Gastrocnemius medialis (tissue), 4 donors: ENCODE measurements around the gene ATF7IP. TPM values are rescaled to one million over a fixed set of nuclear protein-coding genes. Genes with fewer than 3 reads are reported as not detected.
"Not testable (repeated sequence)": the region's sequence is repeated elsewhere in the genome, so short reads cannot be mapped to it uniquely, and the experiment has no call there.

Source experiments
- ATAC-seq, 2 donors: fragments of 150-250 bp; one replicate each; pipeline ENCODE4 v1.9.1; 2016
- DNase-seq, 2 donors: peaks; one replicate each; pipeline ENCODE4 v3.0.0-alpha.2; 2019
- H3K27ac ChIP-seq, 4 donors: fragments of 200-600 bp; sonication (generic); 1 replicate in 1 of 4; 2 replicates in 3 of 4; pipeline ENCODE4 v1.5.1; 2016 to 2018; ENCODE audit warnings: mild to moderate bottlenecking in 2 of 4, moderate library complexity in 1 of 4
- H3K27me3 ChIP-seq, 3 donors: fragments of 200-600 bp; sonication (generic) in 2 of 3; 1 replicate in 1 of 3; 2 replicates in 2 of 3; pipeline versions ENCODE4 v1.5.1 to v1.6.0; 2016 to 2019; ENCODE audit warnings: mild to moderate bottlenecking in 1 of 3, moderate library complexity in 1 of 3
- H3K36me3 ChIP-seq, 2 donors: fragments of 200-600 bp; sonication (generic) in 1 of 2; one replicate each; pipeline ENCODE4 v1.5.1; 2017 to 2018
- H3K4me1 ChIP-seq, 2 donors: fragments of 200-600 bp; sonication (generic) in 1 of 2; one replicate each; pipeline ENCODE4 v1.5.1; 2016 to 2017; ENCODE audit warnings: mild to moderate bottlenecking in 2 of 2
- H3K4me3 ChIP-seq, 4 donors: fragments of 200-600 bp; sonication (generic) in 3 of 4; 1 replicate in 1 of 4; 2 replicates in 3 of 4; pipeline ENCODE4 v1.5.1; 2016 to 2019; ENCODE audit warnings: mild to moderate bottlenecking in 2 of 4
- H3K9me3 ChIP-seq, 3 donors: fragments of 200-600 bp; sonication (generic) in 2 of 3; 1 replicate in 1 of 3; 2 replicates in 2 of 3; pipeline ENCODE4 v1.5.1; 2016 to 2019
- CTCF ChIP-seq, 5 experiments: fragments of 450-650 bp in 3 of 5; fragments of 200-600 bp in 2 of 5; sonication (generic) in 2 of 5; IDR thresholded peaks in 4 of 5; conservative IDR thresholded peaks in 1 of 5; 1 replicate in 4 of 5; 2 replicates in 1 of 5; pipeline ENCODE4 v1.5.1; 2016 to 2019; ENCODE audit warnings: antibody characterized with exemption in 5 of 5, mild to moderate bottlenecking in 3 of 5, moderate library complexity in 3 of 5
- POLR2A ChIP-seq, 2 donors: fragments of 450-650 bp; IDR thresholded peaks; one replicate each; pipeline ENCODE4 v1.6.1; 2017; ENCODE audit warnings: antibody characterized with exemption in 2 of 2, mild to moderate bottlenecking in 2 of 2, moderate library complexity in 2 of 2
- in situ Hi-C, 4 donors: fragments of 200-750 bp; cut with MboI; loops; one replicate each; pipeline versions ENCODE4 v1.15.0 to v1.8.0; 2017; ENCODE audit warnings: low sequenced_read_pairs in 4 of 4
- intact Hi-C: fragments of 100-400 bp; cut with DNase I; formaldehyde crosslinking; loops from one replicate; pipeline ENCODE4 v1.15.1; 2023; ENCODE audit warnings: low total_unique reads
- total RNA-seq, 4 donors: library from RNA; depleted of rRNA; stranded (reverse); fragments of >200 nt; gene quantifications; one replicate each; pipeline versions ENCODE4 v1.1.0 to v1.2.3, GENCODE V29; 2016

The ATF7IP gene
- total RNA-seq, 4 donors from 2014 or later = 15.9 to 42.2 (median 30.7) TPM

- in situ Hi-C loops = loop anchor here in 1 of 4 donors (25.0 kb wide), 1 partner anchor 1391 kb away; the partner anchor contains the start of gene EPS8
- TF ChIP-seq CTCF (IDR thresholded peaks at IDR 0.05 in 4 of 5, conservative IDR thresholded peaks at IDR 0.05 in 1 of 5) (no peak), POLR2A (IDR thresholded peaks at IDR 0.05) (no peak)
- ATAC-seq (no peak), DNase-seq (no peak)
- Histone ChIP-seq H3K27me3 (no peaks in the 10 kb centered on the region), H3K9me3 (no peaks in the 10 kb centered on the region), H3K36me3 (no peaks in the 10 kb centered on the region), H3K27ac (peak overlapping the region in 1 of 4 donors; percentile 69), H3K4me1 (peaks cover 21 to 32% of the 10 kb centered on the region in 2 donors), H3K4me3 (no peak overlapping the region)
- intact Hi-C loops = no loop called here
These were observed 30.6 kb downstream of the ATF7IP start for GRCh38 chr12:14396071-14396470.

DNA sequence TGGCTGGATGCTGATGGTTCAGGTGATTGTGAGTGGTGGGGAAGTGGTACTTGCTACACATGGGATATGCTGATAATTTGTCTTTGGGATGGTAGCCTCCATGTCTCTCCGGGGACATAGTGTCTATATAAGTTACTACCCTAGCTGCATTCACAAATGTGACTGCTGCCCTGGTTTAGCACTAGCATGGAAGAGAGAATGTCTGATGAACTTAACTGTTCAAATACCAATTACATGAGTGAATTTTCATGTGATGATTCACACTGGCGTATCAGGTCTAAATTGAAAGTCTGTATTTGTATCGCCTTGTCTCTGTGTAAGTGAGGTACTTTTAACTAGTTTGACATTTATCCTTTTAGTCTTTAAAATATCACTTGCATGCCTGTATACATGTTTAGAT is 34.4 kb downstream of the ATF7IP start:
- Histone ChIP-seq H3K36me3 (no peaks in the 10 kb centered on the region), H3K9me3 (no peaks in the 10 kb centered on the region), H3K4me1 (peaks cover 22 to 25% of the 10 kb centered on the region in 2 donors), H3K27ac (no peak overlapping the region), H3K27me3 (no peaks in the 10 kb centered on the region), H3K4me3 (no peak overlapping the region)
- intact Hi-C loops (no loop called here), in situ Hi-C loops (loop anchor here in 1 of 4 donors (25.0 kb wide), 1 partner anchor 1387 kb away; the partner anchor contains the start of gene EPS8)
- DNase-seq (no peak), ATAC-seq (no peak)
- no peak for TF ChIP-seq CTCF (IDR thresholded peaks at IDR 0.05 in 4 of 5, conservative IDR thresholded peaks at IDR 0.05 in 1 of 5)
- TF ChIP-seq POLR2A (IDR thresholded peaks at IDR 0.05) = no peak

GRCh38 chr12:14400599-14400998 is 35.1 kb downstream of the ATF7IP start:
- Histone ChIP-seq H3K9me3 (no peaks in the 10 kb centered on the region), H3K27me3 (no peaks in the 10 kb centered on the region), H3K4me1 (peaks cover 19 to 20% of the 10 kb centered on the region in 2 donors), H3K4me3 (no peak overlapping the region), H3K27ac (no peak overlapping the region), H3K36me3 (no peaks in the 10 kb centered on the region)
- DNase-seq = no peak
- in situ Hi-C loops = no loop called here
- ATAC-seq = no peak
- TF ChIP-seq CTCF (IDR thresholded peaks at IDR 0.05 in 4 of 5, conservative IDR thresholded peaks at IDR 0.05 in 1 of 5) (no peak), POLR2A (IDR thresholded peaks at IDR 0.05) (no peak)
- intact Hi-C loops = no loop called here

GRCh38 chr12:14401267-14401666 is 35.8 kb downstream of the ATF7IP start:
- H3K36me3 ChIP-seq, H3K27ac ChIP-seq, in situ Hi-C loops, H3K4me3 ChIP-seq, DNase-seq, H3K9me3 ChIP-seq, intact Hi-C loops, H3K27me3 ChIP-seq, ATAC-seq: not testable (repeated sequence)
- H3K4me1 ChIP-seq = peaks cover 20 to 22% of the 10 kb centered on the region in 2 donors

DNA sequence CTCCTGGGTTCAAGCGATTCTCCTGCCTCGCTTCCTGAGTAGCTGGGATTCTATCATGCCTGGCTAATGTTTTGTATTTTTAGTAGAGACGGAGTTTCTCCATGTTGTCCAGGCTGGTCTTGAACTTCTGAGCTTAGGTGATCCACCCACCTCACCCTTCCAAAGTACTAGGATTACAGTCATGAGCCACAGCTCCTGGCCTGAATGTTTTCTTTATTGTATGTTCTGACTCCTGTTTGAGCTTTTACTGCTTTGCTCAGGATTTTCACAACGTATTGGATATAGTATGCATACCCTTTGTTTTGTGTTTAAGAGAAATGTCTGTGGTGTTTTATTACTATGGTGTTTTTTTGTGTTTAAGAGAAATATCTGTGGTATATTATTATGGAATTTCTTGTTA is 37.2 kb downstream of the ATF7IP start:
- H3K4me1 ChIP-seq = peaks cover 20 to 24% of the 10 kb centered on the region in 2 donors
- no peak for ATAC-seq
- no peak overlapping the region for H3K4me3 ChIP-seq
- H3K27me3 ChIP-seq = no peaks in the 10 kb centered on the region
- no peak overlapping the region for H3K27ac ChIP-seq
- no peaks in the 10 kb centered on the region for H3K9me3 ChIP-seq
- no peaks in the 10 kb centered on the region for H3K36me3 ChIP-seq
- TF ChIP-seq CTCF (IDR thresholded peaks at IDR 0.05 in 4 of 5, conservative IDR thresholded peaks at IDR 0.05 in 1 of 5) = no peak
- no peak for TF ChIP-seq POLR2A (IDR thresholded peaks at IDR 0.05)
- intact Hi-C loops = no loop called here
- DNase-seq = no peak
- in situ Hi-C loops = no loop called here
